Smooth muscle cell (in vitro differentiated cells): ENCODE data around the gene BSN. TPM values are rescaled to one million over a fixed set of nuclear protein-coding genes. Genes with fewer than 3 reads are reported as not detected.

Experiments
- DNase-seq: peaks from one replicate; lab custom pipeline; 2025; ENCODE audit not compliant: unreplicated experiment; lab: John Stamatoyannopoulos, UW
- H2AFZ ChIP-seq: fragments of 200-600 bp; sonication (generic); 2 replicates; pipeline ENCODE4 v1.6.0; 2016; ENCODE audit warnings: antibody characterized with exemption, low read depth, mild to moderate bottlenecking
- H3F3A ChIP-seq: fragments of 200-600 bp; sonication (generic); 2 replicates; pipeline ENCODE4 v1.6.0; 2017; ENCODE audit warnings: antibody characterized with exemption, low read depth
- H3K27ac ChIP-seq: fragments of 200-600 bp; sonication (generic); 2 replicates; pipeline ENCODE4 v1.5.1; 2016; ENCODE audit warnings: low read depth, mild to moderate bottlenecking
- H3K27me3 ChIP-seq: fragments of 200-600 bp; sonication (generic); 2 replicates; pipeline ENCODE4 v1.6.1; 2016; ENCODE audit warnings: low read depth, mild to moderate bottlenecking
- H3K36me3 ChIP-seq: fragments of 200-600 bp; sonication (generic); 2 replicates; pipeline ENCODE4 v1.5.1; 2016; ENCODE audit warnings: low read depth
- H3K4me1 ChIP-seq: fragments of 200-600 bp; sonication (generic); 2 replicates; pipeline ENCODE4 v1.5.1; 2016; ENCODE audit warnings: low read depth
- H3K4me2 ChIP-seq: fragments of 200-600 bp; sonication (generic); 2 replicates; pipeline ENCODE4 v1.6.0; 2016; ENCODE audit warnings: mild to moderate bottlenecking
- H3K4me3 ChIP-seq: fragments of 200-600 bp; sonication (generic); 2 replicates; pipeline ENCODE4 v1.5.1; 2016; ENCODE audit warnings: mild to moderate bottlenecking
- H3K79me2 ChIP-seq: fragments of 200-600 bp; sonication (generic); 2 replicates; pipeline ENCODE4 v1.6.0; 2016; ENCODE audit warnings: low read depth, mild to moderate bottlenecking
- H3K9ac ChIP-seq: fragments of 200-600 bp; sonication (generic); 2 replicates; pipeline ENCODE4 v1.6.0; 2016; ENCODE audit warnings: low read depth
- H3K9me3 ChIP-seq: fragments of 200-600 bp; sonication (generic); replicated peaks from 2 replicates; pipeline ENCODE4 v1.5.1; 2016; ENCODE audit warnings: low read depth
- H4K20me1 ChIP-seq: fragments of 200-600 bp; sonication (generic); 2 replicates; pipeline ENCODE4 v1.6.0; 2016; ENCODE audit warnings: low read depth
- WGBS: methylation state at CpG from one replicate; pipeline ENCODE4 v1.1.7; 2016; ENCODE audit warnings: low lambda C conversion rate; 5-methylcytosine and 5-hydroxymethylcytosine counted together
- polyA plus RNA-seq: library from polyadenylated mRNA; unstranded; fragments of >200 nt; fragmentation: Nextera tagmentation; extraction: Ambion mirVana; gene quantifications from 2 replicates; pipeline ENCODE4 v1.2.1, GENCODE V29; 2016
- total RNA-seq: library from RNA; depleted of rRNA; stranded (reverse); fragments of >200 nt; gene quantifications from 2 replicates; pipeline ENCODE4 v1.2.3, GENCODE V29; 2014
- TF ChIP-seq, protein P1 (sequence below): fragments of 200-600 bp; sonication (generic); IDR thresholded peaks from 2 replicates; pipeline ENCODE4 v1.5.1; 2017; ENCODE audit warnings: borderline replicate concordance, mild to moderate bottlenecking, antibody characterized with exemption; ENCODE audit not compliant: insufficient read depth, poor library complexity, severe bottlenecking

Gene BSN
- total and polyA plus RNA-seq, 2 experiments from 2014 or later, result under 0.01 to 0.07 TPM

DNA sequence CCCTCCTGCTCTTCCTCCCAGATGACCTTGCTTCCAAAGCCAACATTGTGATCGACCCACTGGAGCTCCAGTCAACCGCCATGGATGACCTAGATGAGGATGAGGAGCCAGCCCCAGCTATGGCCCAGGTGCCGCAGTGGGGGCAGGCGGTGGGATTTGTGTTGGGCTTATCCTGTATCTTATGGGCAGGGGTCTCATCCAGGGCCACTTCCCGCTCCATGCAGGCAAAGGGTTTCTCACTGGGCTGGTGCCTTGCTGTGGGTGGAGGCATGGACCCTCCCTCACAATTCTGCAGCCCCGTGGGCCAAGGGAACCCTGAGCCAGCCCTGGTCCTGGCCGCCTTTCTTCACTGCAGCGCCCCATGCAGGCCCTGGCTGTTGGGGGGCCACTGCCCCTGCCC, 150.4 kb downstream of the BSN start:
- 96% methylated on average over 8 of the region's 8 CpGs for WGBS
- no peaks in the 10 kb centered on the region for H3K4me1 ChIP-seq
- DNase-seq, result no peak
- no peaks in the 10 kb centered on the region for H4K20me1 ChIP-seq
- H3K4me3 ChIP-seq, result no peak overlapping the region
- no peak overlapping the region for H3K9ac ChIP-seq
- no peak overlapping the region for H3K27ac ChIP-seq
- H3F3A ChIP-seq, result no peaks in the 10 kb centered on the region
- TF ChIP-seq, protein P1, sequence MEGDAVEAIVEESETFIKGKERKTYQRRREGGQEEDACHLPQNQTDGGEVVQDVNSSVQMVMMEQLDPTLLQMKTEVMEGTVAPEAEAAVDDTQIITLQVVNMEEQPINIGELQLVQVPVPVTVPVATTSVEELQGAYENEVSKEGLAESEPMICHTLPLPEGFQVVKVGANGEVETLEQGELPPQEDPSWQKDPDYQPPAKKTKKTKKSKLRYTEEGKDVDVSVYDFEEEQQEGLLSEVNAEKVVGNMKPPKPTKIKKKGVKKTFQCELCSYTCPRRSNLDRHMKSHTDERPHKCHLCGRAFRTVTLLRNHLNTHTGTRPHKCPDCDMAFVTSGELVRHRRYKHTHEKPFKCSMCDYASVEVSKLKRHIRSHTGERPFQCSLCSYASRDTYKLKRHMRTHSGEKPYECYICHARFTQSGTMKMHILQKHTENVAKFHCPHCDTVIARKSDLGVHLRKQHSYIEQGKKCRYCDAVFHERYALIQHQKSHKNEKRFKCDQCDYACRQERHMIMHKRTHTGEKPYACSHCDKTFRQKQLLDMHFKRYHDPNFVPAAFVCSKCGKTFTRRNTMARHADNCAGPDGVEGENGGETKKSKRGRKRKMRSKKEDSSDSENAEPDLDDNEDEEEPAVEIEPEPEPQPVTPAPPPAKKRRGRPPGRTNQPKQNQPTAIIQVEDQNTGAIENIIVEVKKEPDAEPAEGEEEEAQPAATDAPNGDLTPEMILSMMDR, result no peak
- H3K4me2 ChIP-seq, result no peak overlapping the region
- H3K79me2 ChIP-seq, result no peaks in the 10 kb centered on the region
- no peaks in the 10 kb centered on the region for H3K27me3 ChIP-seq
- no peak overlapping the region for H2AFZ ChIP-seq
- H3K36me3 ChIP-seq, result no peaks in the 10 kb centered on the region
- H3K9me3 ChIP-seq, result no peaks in the 10 kb centered on the region

- H3K36me3 ChIP-seq, result no peaks in the 10 kb centered on the region
- H3K27me3 ChIP-seq, result no peaks in the 10 kb centered on the region
- H2AFZ ChIP-seq, result no peak overlapping the region
Measured at GRCh38 chr3:49705390-49705960, 151.2 kb downstream of the BSN start.

GRCh38 chr3:49706456-49707112, 152.3 kb downstream of the BSN start:
- Histone ChIP-seq H3K27me3 (no peaks in the 10 kb centered on the region), H3K36me3 (no peaks in the 10 kb centered on the region), H3K9ac (no peak overlapping the region), H2AFZ (no peak overlapping the region), H3K79me2 (no peaks in the 10 kb centered on the region), H4K20me1 (no peaks in the 10 kb centered on the region), H3K4me1 (no peaks in the 10 kb centered on the region), H3K4me2 (no peak overlapping the region), H3F3A (no peaks in the 10 kb centered on the region), H3K4me3 (no peak overlapping the region), H3K27ac (no peak overlapping the region), H3K9me3 (no peaks in the 10 kb centered on the region)
- TF ChIP-seq, protein P1, result no peak
- WGBS, result 94% methylated on average over 8 of the region's 9 CpGs
- no peak for DNase-seq

More at GRCh38 chr3:49705390-49705960, 151.2 kb downstream of the BSN start:
- TF ChIP-seq, protein P1, result no peak
- no peaks in the 10 kb centered on the region for H3K9me3 ChIP-seq
- H3K79me2 ChIP-seq, result no peaks in the 10 kb centered on the region
- DNase-seq, result no peak
- H3K9ac ChIP-seq, result no peak overlapping the region
- H3K27ac ChIP-seq, result no peak overlapping the region
- 97% methylated on average over 17 of the region's 17 CpGs for WGBS
- no peak overlapping the region for H3K4me3 ChIP-seq
- no peaks in the 10 kb centered on the region for H3F3A ChIP-seq
- H3K4me1 ChIP-seq, result no peaks in the 10 kb centered on the region
- H3K4me2 ChIP-seq, result no peak overlapping the region
- H4K20me1 ChIP-seq, result no peaks in the 10 kb centered on the region

- no peak overlapping the region for H2AFZ ChIP-seq
- H3K4me2 ChIP-seq, result no peak overlapping the region
- WGBS, result 89% methylated on average over 3 of the region's 4 CpGs
- H3K9ac ChIP-seq, result no peak overlapping the region
- H3F3A ChIP-seq, result no peaks in the 10 kb centered on the region
- no peaks in the 10 kb centered on the region for H4K20me1 ChIP-seq
- no peaks in the 10 kb centered on the region for H3K27me3 ChIP-seq
- H3K36me3 ChIP-seq, result no peaks in the 10 kb centered on the region
- H3K79me2 ChIP-seq, result no peaks in the 10 kb centered on the region
- no peak overlapping the region for H3K27ac ChIP-seq
- no peaks in the 10 kb centered on the region for H3K9me3 ChIP-seq
- H3K4me3 ChIP-seq, result no peak overlapping the region
- TF ChIP-seq, protein P1, result no peak
- no peaks in the 10 kb centered on the region for H3K4me1 ChIP-seq
- no peak for DNase-seq
Measured at GRCh38 chr3:49707113-49707480, 152.8 kb downstream of the BSN start.
